ENCODE measurements around the gene RAB11A.

GRCh38 chr15:65863106-65863505 is 6.2 kb upstream of the RAB11A start:
- TF ChIP-seq GATA3 (IDR thresholded peaks at IDR 0.05; ENCODE audit: low read depth, low read length) (no peak), GATA2 (IDR thresholded peaks at IDR 0.05; ENCODE audit: low read depth, low read length) (no peak)

All from SH-SY5Y (cell line).